EL (cell line): ENCODE data around the gene PGLYRP4.
"Not testable (repeated sequence)": the region's sequence is repeated elsewhere in the genome, so short reads cannot be mapped to it uniquely, and the experiment has no call there.

Experiments
- DNase-seq: peaks from one replicate; pipeline ENCODE4 v3.0.0-alpha.2; 2016

PGLYRP4 gene

DNA sequence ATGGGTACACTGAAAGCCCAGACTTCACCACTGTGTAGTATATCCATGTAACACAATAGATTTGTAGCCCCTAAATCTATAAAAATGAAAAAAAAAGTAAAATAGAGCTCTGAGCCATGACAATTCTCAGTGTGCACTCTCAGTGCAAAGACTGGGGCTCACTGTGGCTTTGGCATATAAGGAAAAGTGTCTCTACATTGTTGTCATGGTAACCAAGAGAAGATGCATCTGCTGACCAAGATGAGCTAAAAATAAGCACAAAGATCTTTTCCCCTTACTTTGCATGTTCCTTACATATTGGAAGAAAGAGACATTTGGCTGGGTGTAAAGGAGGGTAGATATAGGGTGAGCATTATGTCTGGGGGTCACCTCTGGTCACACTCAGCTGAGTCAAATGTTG is 12.0 kb downstream of the PGLYRP4 start:
- DNase-seq, result no peak

DNA sequence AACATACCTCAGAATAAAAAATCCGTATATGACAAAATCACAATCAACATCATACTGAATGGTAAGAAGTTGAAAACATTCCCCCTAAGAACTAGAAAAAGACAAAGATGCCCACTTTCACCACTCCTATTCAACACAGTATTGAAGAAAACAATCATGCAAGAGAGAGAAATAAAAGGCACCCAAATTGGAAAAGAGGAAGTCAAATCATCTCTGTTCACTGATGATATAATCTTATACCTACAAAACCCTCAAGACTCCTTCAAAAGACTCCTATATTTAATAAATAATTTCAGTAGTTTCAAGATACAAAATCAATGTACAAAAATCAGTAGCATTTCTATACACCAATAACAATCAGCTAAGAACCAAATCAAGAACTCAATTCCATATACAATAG is 14.7 kb downstream of the PGLYRP4 start:
- DNase-seq, result no peak

DNA sequence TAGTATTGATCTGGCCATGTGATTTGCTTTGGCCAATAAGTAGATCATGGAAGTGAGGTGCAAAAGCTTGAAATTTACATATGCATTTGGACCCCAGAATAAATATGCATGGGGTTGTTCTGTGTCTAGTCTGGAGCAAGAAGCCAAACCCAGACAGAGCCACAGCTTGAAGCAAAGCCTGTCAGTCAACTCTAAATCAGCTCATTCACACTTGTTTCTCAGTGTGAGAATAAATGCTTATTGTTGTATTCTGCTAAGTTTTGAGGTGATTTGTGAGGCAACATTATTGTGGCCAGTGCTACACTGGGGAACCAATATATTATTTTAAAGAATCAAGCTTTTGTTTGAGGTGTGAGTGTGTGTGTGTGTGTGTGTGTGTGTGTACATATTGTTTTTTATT is 23.7 kb downstream of the PGLYRP4 start:
- no peak for DNase-seq

DNA sequence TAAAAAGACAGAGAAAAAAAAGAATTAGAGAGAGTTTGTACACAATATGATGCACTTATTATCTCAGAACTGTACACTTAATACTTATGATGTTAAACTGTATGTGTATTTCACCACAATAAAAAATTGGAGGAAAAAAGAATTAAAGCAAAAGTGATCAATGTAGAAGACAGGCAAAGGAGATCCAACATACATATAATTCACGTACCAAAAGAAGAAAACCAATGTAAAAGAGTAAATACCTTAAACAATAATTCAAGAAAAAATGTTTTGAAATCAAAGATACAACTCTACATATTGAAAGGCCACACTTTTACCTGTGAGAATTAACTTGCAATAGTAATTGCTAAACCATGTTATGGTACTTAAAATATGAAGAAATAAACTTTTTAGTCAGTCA is 26.1 kb downstream of the PGLYRP4 start:
- no peak for DNase-seq

DNA sequence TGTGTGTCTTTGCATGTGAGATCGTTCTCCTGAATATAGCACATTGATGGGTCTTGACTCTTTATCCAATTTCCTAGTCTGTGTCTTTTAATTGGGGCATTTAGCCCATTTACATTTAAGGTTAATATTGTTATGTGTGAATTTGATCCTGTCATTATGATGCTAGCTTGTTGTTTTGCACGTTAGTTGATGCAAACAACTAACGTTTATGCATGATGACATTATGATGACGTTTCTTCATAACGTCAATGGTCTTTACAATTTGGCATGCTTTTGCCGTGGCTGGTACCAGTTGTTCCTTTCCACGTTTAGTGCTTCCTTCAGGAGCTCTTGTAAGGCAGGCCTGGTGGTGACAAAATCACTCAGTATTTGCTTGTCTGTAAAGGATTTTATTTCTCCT is 30.5 kb downstream of the PGLYRP4 start:
- DNase-seq, result not testable (repeated sequence)

DNA sequence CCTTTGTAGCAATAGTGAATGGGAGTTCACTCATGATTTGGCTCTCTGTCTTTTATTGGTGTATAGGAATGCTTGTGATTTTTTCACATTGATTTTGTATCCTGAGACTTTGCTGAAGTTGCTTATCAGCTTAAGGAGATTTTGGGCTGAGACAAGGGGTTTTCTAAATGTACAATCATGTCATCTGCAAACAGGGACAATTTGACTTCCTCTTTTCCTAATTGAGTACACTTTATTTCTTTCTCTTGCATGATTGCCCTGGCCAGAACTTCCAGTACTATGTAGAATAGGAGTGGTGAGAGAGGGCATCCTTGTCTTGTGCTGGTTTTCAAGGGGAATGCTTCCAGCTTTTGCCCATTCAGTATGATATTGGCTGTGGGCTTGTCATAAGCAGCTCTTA is 32.6 kb downstream of the PGLYRP4 start:
- not testable (repeated sequence) for DNase-seq

DNA sequence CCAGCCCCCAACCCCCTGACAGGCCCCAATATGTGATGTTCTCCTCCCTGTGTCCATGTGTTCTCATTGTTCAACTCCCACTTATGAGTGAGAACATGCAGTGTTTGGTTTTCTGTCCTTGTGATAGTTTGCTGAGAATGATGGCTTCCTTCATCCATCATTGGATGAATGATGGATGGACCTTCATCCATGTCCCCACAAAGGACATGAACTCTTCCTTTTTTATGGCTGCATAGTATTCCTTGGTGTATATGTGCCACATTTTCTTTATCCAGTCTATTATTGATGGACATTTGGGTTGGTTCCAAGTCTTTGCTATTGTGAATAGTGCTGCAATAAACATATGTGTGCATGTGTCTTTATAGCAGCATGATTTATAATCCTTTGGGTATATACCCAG is 34.3 kb downstream of the PGLYRP4 start:
- DNase-seq, result not testable (repeated sequence)

DNA sequence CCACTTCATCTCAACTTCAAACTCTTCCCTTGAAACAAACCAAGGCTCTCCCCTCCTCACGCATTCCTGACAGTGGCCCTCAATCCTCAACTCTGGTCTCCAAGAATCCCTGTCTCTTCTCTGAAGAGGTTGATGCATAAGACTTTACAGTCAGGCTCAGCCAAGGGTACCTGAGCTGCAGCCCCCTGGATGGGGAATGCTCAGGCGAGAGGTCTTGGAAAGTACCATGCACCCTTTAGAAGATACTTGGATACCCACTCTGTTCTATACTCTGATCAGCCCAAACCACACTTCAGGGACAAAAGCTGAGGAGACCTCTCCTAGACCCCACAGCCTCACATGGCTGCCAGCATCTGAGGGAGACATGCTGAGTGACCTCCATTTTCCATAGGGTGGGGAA is 35.4 kb downstream of the PGLYRP4 start:
- no peak for DNase-seq

DNA sequence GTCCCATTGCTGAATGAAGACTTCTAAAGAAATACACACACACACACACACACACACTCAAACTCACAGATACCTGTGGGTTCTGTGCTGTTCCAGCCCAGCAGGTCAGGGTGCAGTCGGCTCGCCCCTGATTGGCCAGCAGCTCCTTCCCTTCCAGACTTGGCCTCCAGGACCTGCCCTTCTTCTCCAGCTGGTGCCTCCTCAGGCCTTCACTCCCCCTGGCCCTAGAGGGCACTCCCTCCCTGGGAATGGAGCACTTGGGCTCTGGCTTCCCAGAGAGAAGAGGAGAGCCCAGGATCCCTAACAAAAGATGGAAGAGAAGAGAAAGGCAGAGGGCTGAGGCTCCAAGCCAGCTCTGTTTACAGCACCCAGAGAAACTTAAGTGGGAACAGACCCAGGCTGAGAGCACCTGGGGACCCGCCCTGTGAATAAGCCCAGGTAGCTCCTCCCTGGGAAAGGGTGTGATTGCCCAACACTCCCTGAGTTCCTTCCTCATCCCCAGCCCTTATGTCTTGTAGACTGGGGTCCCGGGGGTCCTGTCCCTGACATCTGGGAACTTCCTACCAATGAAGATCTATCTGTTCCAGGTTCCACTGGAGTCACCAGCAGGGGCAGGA is 36.0 kb downstream of the PGLYRP4 start, which contains the start of gene PGLYRP3:
PGLYRP3 (minus strand) TSS at position 383 of the 617 bp plus-strand sequence. CDS start 2,287 bp downstream, outside the sequence.
- DNase-seq, result no peak

DNA sequence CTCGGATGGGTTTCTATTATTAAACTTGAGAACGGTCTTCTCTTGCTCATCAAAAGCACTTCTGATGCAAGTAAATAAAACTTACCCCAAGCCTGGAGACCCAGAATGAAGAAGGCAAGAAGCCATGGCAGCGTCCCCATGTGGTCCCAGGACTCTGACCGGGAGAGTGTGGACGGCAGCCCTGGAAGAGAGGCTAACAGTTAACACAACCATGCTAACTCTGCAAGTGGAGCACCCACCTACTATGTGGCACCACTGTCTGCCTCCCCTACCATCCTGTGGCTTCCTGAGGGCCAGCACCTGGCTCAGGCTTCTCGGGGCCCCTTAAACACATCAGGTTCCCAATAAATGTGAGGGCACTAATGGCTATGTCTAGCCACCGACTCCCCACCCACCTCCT is 38.1 kb downstream of the PGLYRP4 start:
- DNase-seq, result no peak

DNA sequence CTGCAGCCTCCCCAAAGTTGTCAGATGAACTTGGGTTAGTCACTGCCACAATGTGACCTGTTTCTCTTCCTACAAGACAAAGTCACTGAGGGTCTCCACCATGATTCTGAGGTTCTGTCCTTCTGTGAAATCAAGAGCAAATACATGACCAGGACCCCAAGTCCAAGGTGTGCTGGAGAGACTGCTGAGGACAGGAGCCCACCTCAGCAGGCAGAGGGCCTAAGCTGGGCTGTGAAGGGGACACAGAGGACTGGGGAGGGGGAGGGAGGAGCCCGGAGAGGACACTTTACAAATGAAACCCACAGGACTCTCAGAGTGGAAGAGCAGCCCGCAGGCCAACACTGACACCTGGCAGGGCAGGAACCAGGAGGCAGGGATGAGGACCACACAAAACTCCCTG is 39.2 kb downstream of the PGLYRP4 start:
- no peak for DNase-seq

DNA sequence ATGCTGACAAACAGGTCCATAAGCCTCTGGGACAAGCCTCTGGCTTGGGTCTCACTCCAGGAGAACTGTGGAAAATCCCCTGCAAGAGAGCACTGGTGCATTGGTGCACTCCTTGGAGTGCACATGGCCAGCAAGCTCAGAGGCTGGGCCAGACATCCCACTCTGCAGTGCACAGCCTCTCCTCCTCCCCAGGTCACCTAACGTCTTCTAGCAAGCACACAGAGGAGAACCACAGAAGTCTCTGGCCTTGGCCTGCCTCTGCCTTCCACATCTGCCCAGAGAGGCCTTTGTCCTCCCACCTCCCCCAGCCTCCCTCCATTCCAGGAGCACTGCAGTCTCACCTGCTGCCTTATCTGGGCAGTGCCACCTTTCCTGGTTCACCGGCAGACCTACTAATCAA is 40.1 kb downstream of the PGLYRP4 start:
- no peak for DNase-seq

DNA sequence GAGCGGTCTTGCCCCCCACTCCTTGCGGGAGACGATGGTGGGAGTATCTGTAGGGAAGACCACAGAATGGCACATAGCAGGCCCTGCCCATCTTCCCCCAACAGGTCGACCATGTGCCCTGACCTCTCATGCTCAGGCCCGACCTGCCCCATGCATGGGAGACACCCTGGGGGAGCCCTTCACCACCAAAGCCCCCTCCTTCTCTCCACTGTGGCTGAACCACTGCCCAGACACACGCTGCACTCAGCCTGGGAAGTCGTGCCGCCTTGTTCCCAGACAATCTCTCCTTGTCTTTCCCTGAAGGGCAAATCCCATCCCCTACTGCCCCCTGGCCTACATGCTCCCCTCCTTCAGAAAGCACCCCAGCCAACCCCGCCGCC is 41.4 kb downstream of the PGLYRP4 start:
- no peak for DNase-seq

DNA sequence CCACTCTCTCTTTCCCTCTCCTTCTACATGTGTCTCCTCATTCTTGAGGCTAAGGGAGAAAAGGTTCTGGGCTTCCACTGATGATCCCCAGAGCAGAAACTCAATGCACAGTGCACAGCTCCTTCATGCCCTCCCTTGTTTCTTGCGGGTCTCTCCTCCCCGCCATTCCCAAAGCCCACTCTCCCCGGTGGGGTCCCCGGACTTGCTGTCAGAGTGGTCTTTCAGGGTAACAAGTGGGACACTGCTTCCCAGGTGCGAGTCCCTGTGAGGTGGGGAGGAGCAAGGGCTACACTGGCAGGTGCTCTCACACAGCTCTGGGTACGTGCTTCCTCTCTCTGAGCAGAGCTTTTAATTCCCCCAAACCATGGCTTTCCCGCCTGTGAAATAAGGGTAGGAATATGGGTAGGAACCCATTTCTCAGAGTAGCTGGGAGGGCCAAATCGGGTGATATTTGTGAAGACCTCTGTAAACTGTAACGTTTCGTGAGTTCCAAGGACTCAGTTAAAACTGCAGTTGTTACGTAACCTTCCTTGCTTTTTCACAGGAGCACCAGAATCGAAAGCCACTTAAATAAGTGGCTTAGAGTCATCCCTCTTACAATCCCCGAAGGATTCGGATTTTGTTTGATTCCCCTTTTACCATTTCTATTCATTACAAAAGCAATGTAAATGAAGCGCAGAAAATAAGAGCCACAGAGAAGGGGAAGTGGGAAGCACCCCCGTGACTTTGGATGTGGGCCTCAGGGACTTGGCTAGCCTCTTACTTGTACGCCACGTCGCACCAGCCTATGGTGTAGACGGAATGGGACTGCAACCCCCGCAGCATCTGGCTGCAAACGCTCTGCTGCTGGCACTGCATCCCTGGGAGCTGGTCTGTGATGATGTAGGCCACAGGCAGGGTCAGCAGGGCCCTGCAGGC is 42.1 kb downstream of the PGLYRP4 start:
- DNase-seq, result no peak

DNA sequence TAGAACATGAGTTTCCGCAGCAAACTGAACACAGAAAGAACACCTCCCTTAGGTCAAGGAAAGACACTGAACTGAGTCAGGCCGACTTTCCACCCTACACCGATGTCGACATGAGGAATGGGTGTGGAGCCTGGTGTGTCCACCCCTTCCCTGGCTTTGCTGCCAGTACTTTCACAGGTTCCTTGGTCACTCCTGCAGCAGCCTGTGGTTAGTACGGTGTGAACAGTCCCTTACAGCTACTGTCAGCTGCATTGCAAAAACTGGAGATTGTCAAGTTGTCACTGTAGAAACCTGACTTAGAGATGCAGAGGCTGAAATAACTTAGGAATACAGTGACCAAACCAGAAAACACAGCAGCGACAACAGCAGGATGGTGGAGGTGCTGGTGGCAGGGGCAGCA is 43.0 kb downstream of the PGLYRP4 start:
- DNase-seq, result no peak

DNA sequence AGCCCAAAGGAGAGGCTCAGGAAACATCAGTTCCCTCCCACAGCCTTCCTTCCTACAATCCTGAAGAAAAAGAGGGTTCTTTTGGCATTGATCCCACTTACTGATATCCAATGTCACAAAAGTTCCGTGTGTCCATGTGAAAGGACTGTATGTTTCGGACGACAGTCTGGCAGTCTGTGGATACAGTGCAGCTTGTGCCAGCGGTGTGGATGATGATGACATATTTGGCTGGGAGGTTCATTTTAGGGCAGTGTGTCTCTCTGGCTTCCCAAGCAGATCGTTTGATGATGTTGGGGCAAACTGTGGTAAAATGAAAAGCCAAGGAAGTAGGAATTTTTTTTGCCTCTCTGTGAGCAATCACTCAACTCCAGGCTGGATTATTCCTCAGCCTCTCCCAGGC is 46.3 kb downstream of the PGLYRP4 start:
- no peak for DNase-seq

DNA sequence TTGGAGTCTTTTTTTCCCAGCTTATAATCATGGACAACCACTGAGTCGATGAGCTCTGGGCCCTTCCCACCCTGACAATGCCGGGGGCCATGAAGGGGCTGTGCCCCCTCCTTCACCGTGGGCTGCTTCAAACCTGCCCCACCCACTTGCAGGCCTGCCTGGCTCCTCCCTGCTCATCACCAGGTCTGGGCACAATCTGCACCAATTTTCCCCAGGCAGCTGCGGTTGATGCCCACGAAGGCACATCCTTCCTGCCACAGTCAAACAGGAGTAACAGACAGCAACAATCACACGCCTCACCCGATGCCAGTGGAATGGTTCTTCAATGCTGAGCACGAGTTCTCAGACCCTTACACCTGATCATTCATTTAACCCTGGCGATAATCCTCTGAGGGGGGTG is 54.8 kb downstream of the PGLYRP4 start:
- DNase-seq, result no peak

DNA sequence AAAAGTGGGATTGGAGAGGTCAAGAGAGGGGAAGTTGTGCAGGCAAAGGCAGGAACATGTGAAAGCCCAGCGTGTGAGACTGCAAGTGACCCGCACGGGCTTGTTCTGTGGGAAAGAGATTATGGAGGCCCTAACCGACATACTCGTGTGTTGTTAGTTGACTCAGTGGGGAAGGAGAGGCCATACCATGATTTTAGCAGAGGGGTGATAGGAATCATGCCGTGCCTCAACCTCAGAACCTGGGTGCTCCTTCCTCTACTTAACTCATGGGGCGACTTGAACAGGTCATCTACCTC is 55.2 kb downstream of the PGLYRP4 start:
- no peak for DNase-seq

DNA sequence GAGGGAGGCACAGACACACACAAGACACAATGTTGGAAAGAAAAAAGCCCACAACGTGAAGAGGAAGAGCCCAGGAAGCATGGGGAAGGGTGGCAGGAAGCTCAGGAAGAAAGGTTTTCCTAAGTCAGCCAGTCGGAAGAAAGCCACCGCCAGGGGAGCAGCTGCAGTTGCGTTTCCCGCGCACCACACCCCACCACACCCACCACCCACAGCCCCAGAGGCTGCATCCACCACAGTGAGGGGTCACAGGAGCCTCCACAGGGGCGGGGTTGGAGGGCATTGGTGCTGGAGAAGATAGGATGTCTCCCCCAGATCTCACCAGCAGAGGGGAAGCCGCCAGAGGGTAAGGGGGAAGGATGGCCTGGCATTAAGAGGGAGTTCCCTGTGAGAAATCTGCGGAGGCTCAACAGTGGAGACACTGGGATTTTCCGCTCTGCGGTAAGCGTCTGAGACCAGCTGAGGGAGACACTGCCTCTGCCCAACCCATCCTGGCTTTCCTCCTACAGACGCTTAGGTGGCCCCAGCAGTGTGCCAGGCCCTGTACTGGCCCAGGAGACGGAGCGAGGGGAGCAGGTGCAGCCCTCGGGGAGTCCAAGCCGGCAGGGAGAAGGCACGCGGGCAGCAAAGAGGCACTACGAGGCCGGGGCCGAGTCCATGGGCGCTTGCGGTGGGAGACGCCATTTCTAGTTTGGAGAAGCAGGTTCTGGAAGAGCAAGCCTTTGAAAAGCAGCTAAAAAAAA is 55.7 kb downstream of the PGLYRP4 start:
- no peak for DNase-seq

DNA sequence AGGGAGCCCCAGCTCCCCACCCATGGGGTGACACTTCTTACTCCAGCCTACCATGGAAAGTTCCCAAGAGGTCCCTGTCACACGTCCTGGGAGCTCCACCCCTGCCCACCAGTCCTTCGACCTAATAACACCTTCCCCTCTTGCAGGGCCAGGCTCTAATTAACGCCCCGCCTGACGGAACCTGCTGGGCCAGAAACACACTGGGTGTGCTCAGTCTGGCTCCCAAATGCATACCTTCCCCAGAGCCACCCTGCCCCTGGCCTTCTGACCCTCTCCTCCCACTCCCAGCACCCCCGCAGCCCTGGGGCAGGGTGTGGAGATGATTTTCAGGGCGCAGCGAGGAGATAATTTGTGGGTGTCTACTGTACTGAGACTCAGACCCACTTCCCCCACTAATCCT is 56.5 kb downstream of the PGLYRP4 start:
- no peak for DNase-seq

DNA sequence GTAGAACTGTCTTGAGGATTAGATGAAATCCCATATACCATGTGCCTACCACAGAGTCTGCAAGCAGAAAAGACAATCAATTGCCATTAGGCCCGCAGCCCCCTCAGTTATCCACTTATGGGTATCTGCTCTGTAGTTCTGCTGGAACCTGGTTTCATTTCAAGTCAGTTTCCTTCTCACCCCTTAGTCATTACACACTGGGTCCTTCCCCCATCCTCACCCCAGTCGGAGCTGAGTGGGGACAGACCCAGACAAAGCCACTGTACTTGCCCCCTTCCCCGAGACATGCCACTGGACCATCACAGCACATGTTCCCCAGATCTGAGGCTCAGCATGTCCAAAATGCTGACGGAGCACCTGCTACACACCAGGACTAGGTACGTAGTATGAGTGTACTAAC is 57.1 kb downstream of the PGLYRP4 start:
- DNase-seq, result no peak

DNA sequence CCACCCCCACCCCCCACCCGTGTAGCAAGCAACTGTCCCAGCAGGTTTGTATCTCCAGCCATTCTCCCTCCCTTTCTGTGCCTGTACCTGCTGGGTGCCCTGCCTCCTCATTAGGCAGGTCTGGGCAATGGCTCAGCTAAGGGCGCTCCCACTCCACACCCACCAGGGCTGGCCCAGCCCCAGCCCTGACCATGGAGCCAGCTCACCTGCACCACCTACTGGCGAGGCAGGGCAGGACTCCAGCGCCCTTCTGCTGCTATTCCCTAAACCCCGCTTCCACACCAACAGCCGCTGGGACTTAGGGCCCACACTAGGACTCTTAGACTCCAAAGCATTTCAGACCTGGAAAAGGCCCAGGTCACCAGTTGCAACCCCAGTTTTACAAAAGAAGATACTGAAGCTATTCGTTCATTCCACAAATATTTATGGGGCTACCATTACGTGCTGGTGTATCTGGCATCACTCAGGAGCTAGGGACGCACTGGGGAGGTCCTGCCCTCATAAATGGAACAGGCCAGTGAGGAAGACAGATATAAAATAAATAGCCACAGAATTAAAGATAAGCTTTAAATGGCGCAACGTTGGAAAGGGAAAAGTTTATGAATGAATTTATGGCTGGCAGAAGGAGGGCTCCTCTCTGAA is 59.9 kb downstream of the PGLYRP4 start:
- DNase-seq, result peak; percentile 15
